Activated CD4-positive, alpha-beta memory T cell treated with anti-CD3 and anti-CD28 coated beads for 36 hours (primary cell): ENCODE measurements around the gene ARL13B. TPM values are rescaled to one million over a fixed set of nuclear protein-coding genes. Genes with fewer than 3 reads are reported as not detected.
"Not testable (repeated sequence)": the region's sequence is repeated elsewhere in the genome, so short reads cannot be mapped to it uniquely, and the experiment has no call there.

Source experiments
- CTCF ChIA-PET: fragments of 350-600 bp; sonication (Branson Sonifier 250); formaldehyde crosslinking; loops from one replicate; lab custom pipeline; 2021; ENCODE audit warnings: antibody characterized with exemption, inconsistent platforms; lab: Charles Lee
- POLR2A ChIA-PET: fragments of 350-600 bp; sonication (Branson Sonifier 250); formaldehyde crosslinking; loops from one replicate; lab custom pipeline; 2021; ENCODE audit warnings: antibody characterized with exemption; lab: Charles Lee
- DNase-seq: peaks from one replicate; pipeline ENCODE4 v3.0.0-alpha.2; 2020
- H3K27ac Mint-ChIP-seq: one replicate; pipeline ENCODE4 v1.8.0; 2021; ENCODE audit warnings: mixed read lengths
- H3K27me3 Mint-ChIP-seq: one replicate; pipeline ENCODE4 v1.8.0; 2021; ENCODE audit warnings: mixed read lengths
- H3K36me3 Mint-ChIP-seq: one replicate; pipeline ENCODE4 v1.8.0; 2021; ENCODE audit warnings: mixed read lengths
- H3K4me1 Mint-ChIP-seq: one replicate; pipeline ENCODE4 v1.8.0; 2021; ENCODE audit warnings: low read depth, mixed read lengths
- H3K4me3 Mint-ChIP-seq: one replicate; pipeline ENCODE4 v1.8.0; 2021; ENCODE audit warnings: mild to moderate bottlenecking, mixed read lengths
- H3K9me3 Mint-ChIP-seq: one replicate; pipeline ENCODE4 v1.8.0; 2021; ENCODE audit warnings: mixed read lengths
- intact Hi-C: fragments of 100-400 bp; cut with micrococcal nuclease; formaldehyde crosslinking; loops from one replicate; pipeline ENCODE4 v1.15.1; 2023
- total RNA-seq, 2 experiments: library from RNA; stranded (reverse); gene quantifications; one replicate each; pipeline ENCODE4 v1.2.3, GENCODE V29; 2021

The ARL13B gene
- total RNA-seq = 10 to 100 TPM; 12.0 to 12.9 TPM

DNA sequence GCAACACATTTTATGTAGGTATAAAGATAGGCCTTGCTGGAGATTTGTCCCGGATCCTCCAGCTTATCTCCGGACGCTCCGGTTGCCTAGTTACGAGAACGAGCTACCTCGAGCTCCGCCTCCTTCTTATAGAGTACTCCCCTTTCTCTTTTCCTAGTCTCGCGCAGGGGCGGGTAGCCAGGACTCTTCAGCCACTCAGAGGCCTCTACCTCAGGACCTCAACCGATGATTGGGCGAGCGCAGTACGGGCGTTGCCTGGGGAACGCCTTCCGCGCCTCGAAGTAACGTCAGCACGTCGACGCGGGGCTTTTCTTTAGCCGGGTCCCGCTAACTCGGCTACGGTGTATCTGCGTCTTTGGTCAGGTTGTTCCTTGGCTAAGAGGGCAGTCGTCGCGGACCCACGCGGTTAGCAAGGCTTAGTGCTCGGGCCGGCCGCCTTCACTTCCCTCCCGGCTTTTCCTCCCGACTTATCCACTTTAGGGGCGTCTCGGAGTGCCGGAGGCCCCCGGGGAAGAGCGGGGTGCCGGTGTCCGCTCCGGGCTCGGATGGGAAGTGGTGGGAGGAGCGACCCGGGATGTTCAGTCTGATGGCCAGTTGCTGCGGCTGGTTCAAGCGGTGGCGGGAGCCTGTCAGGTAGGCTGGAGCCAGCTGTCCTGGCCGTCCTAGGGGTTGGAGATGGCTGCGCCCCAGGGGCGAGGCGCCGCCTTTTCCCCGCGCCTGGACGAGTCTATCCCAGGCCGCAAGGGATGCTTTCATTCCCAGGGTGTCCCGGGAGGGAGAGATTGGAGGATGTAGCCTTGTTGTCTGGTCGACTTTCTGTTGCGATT, at the start of gene ARL13B:
Gene ARL13B (plus strand): TSS at position 306 of the 827 bp plus-strand sequence. CDS start 269 bp downstream, at position 575.
- H3K27me3 Mint-ChIP-seq = no peaks in the 10 kb centered on the region
- peaks cover 19% of the 10 kb centered on the region for H3K4me1 Mint-ChIP-seq
- CTCF ChIA-PET = interaction anchor here (0.6 to 1.9 kb wide), 3 partner anchors 23 to 89 kb away, joined by 3 to 7 read pairs (median 5); partner anchors contain the start of genes DHFR2 and NSUN3
- peak; percentile 96 for DNase-seq
- POLR2A ChIA-PET = interaction anchor here (0.8 to 1.3 kb wide), 2 partner anchors 83 kb away, joined by 3 to 4 read pairs; partner anchors contain the start of genes DHFR2 and NSUN3
- H3K27ac Mint-ChIP-seq = peak within 1 kb of the TSS; percentile 56
- H3K36me3 Mint-ChIP-seq = no peaks in the 10 kb centered on the region
- H3K9me3 Mint-ChIP-seq = no peaks in the 10 kb centered on the region
- intact Hi-C loops = loop anchor here (1.0 kb wide), 2 partner anchors 31 to 82 kb away; partner anchors contain the start of gene DHFR2
- peak within 1 kb of the TSS; percentile 82 for H3K4me3 Mint-ChIP-seq

DNA sequence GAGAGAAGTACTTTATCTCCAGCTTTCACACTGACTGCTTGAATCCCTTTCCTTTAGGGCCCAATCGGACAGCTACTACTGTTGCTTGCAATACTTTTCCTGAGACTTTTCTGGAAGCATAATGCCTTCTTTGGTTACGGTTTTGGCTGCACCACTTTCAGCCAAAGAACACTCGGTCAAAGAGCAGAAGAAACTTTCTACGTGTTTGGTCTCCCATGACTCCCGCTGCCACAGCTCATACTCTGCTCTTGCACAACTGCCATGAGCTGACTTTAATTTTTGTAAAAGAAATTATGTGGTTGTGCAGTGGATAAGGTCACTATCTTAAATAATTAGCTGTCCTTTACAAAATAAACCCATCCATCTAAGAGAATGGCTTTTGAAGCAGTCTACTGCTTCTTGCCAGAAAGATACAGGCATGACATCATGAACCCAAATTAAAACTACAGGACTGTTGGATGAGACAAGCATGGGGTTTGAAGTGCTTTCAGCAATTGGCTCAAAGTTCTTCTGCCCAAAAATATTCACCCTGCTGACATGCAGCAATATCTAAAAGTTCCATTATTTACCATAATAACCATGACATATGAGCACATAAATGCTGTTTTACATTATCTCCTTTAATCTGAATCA, 48.2 kb upstream of the ARL13B start:
- no peak for DNase-seq
- no peak overlapping the region for H3K4me3 Mint-ChIP-seq
- intact Hi-C loops = no loop called here
- POLR2A ChIA-PET = no interaction called here
- no peak overlapping the region for H3K27ac Mint-ChIP-seq
- H3K9me3 Mint-ChIP-seq = no peaks in the 10 kb centered on the region
- H3K27me3 Mint-ChIP-seq = peaks cover 4% of the 10 kb centered on the region
- CTCF ChIA-PET = no interaction called here
- no peaks in the 10 kb centered on the region for H3K4me1 Mint-ChIP-seq
- no peaks in the 10 kb centered on the region for H3K36me3 Mint-ChIP-seq

DNA sequence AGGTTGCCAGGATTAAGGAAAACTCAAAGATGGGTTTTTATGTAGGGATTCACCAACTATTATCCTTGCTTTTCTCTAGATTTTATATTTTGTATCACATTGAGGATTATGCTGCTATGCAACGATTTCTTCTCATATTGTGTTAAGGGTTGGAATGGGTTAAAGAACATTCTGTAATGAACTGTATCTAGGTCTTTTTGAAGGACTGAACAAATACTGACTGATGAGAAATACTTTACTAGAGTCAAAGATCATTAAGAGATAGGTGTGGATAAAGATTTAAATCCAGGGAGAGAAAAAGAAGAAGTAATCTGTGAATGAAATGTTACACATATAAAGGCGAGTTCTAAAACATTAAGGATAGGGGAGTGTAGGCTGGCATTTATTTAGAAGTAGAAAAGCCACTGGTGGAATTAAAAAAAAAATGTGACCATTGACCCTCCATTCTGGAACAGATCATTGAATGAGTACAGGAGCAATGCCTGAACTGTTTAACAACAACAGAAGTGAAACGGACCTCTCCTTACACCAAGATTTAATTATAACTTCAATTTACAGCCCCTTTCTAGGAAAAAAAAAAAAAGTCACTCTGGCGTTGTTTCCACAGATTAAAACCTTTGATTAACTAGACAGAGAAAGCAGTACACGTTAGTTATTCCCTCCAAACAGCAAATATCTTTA, 45.4 kb upstream of the ARL13B start:
- Mint-ChIP-seq H3K27ac (no peak overlapping the region), H3K9me3 (no peaks in the 10 kb centered on the region), H3K36me3 (no peaks in the 10 kb centered on the region), H3K4me1 (no peaks in the 10 kb centered on the region), H3K4me3 (no peak overlapping the region), H3K27me3 (peaks cover 4% of the 10 kb centered on the region)
- CTCF ChIA-PET = no interaction called here
- no peak for DNase-seq
- POLR2A ChIA-PET = no interaction called here
- intact Hi-C loops = no loop called here

DNA sequence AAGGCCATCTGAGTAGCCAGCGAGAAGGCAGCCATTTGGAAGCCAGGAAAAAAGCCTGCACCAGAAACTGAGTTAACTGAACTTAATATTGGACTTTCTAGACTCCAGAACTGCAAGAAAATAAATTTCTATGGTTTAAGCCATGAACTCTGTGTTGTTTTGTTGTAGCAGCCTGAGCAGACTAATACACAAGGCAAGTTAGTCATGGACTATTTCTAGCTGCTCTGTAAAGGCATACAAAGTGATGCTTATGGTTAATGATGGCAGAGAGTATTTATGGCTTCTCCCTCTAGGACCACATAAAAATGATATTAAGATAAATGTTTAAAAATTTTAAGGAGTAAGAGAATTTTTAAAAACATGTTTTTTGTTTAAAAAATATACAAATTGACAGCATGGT, 43.4 kb upstream of the ARL13B start:
- H3K27ac Mint-ChIP-seq = no peak overlapping the region
- CTCF ChIA-PET = no interaction called here
- intact Hi-C loops = no loop called here

DNA sequence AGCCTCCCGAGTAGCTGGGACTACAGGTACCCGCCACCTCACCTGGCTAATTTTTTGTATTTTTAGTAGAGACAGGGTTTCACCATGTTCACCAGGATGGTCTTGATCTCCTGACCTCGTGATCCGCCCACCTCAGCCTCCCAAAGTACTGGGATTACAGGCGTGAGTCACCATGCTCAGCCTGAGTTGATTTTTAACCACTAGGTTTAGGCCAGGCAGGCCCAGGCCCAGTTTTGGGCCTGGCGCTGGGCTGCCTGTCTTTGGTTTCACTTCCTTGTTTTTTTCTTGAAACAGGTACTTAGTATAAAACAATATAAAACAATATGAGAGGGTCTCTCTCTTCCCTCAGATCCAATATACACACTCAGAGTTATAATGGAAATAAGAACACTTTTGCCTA, 42.5 kb upstream of the ARL13B start:
- H3K27ac Mint-ChIP-seq, H3K27me3 Mint-ChIP-seq, H3K4me3 Mint-ChIP-seq, CTCF ChIA-PET, H3K4me1 Mint-ChIP-seq, H3K9me3 Mint-ChIP-seq, DNase-seq, H3K36me3 Mint-ChIP-seq, intact Hi-C loops, POLR2A ChIA-PET: not testable (repeated sequence)

More for the DNA sequence above, 43.4 kb upstream of the ARL13B start:
- peaks cover 3% of the 10 kb centered on the region for H3K27me3 Mint-ChIP-seq
- no peak overlapping the region for H3K4me3 Mint-ChIP-seq
- POLR2A ChIA-PET = no interaction called here
- H3K9me3 Mint-ChIP-seq = no peaks in the 10 kb centered on the region
- no peaks in the 10 kb centered on the region for H3K36me3 Mint-ChIP-seq
- no peak for DNase-seq
- no peaks in the 10 kb centered on the region for H3K4me1 Mint-ChIP-seq

DNA sequence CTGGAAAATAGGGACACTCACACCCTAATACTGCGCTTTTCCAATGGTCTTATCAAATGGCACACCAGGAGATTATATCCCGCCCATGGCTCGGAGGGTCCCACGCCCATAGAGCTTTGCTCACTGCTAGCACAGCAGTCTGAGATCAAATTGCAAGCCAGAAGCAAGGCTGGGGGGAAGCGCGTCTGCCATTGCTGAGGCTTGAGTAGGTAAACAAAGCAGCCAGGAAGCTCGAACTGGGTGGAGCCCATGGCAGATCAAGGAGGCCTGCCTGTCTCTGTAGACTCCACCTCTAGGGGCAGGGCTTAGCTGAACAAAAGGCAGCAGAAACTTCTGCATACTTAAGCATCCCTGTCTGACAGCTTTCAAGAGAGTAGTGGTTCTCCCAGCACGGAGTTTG, 30.0 kb upstream of the ARL13B start:
- H3K9me3 Mint-ChIP-seq, H3K4me1 Mint-ChIP-seq, H3K4me3 Mint-ChIP-seq, POLR2A ChIA-PET, H3K36me3 Mint-ChIP-seq, intact Hi-C loops, H3K27ac Mint-ChIP-seq, CTCF ChIA-PET, DNase-seq: not testable (repeated sequence)
- peaks cover 24% of the 10 kb centered on the region for H3K27me3 Mint-ChIP-seq

DNA sequence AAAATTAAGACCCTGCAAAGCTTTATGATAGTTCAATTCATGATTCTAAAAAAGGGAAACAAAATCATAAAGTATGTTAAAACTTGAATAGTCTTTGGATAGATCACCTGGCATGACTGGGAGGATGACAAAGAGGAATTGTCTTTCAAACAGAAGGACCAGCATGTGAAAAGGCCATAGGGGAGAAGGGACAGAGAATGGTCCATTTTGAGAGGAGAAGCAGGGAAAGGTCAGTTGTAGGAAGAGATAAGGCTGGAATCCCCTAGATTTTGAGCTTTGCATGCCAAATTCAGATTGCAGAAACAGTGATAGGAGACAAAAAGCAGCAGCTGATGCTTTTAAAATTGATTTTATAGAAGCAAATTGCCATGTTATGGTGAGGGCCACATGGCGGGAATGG, 18.9 kb upstream of the ARL13B start:
- no peak for DNase-seq
- H3K9me3 Mint-ChIP-seq = no peaks in the 10 kb centered on the region
- no peaks in the 10 kb centered on the region for H3K4me1 Mint-ChIP-seq
- intact Hi-C loops = no loop called here
- POLR2A ChIA-PET = no interaction called here
- H3K27me3 Mint-ChIP-seq = peaks cover 11% of the 10 kb centered on the region
- CTCF ChIA-PET = interaction anchor here (0.6 kb wide), 1 partner anchor 272 kb away, joined by 3 read pairs; no protein-coding TSS in a partner anchor
- H3K4me3 Mint-ChIP-seq = no peak overlapping the region
- H3K27ac Mint-ChIP-seq = no peak overlapping the region
- no peaks in the 10 kb centered on the region for H3K36me3 Mint-ChIP-seq

DNA sequence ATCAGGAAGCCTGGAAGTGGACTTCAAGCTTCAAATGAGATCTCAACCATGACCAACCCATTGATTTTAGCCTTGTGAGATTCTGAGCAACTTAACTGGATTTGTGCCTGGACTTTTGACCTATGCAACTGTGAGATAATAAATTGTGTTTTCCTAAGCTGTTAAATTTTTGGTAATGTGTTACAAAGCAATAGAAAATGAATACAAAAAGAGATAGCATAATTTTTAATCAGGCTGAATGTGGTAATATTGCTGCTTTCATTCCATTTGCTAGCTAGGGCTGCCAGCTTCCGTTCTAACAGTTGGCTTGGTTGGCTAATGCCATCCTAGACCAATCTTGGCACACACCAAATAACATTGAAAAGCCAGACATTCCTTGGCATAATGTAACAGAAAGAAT, 18.5 kb upstream of the ARL13B start:
- H3K27ac Mint-ChIP-seq = no peak overlapping the region
- no peaks in the 10 kb centered on the region for H3K36me3 Mint-ChIP-seq
- H3K27me3 Mint-ChIP-seq = peaks cover 10% of the 10 kb centered on the region
- intact Hi-C loops = no loop called here
- POLR2A ChIA-PET = no interaction called here
- no peak for DNase-seq
- H3K4me1 Mint-ChIP-seq = no peaks in the 10 kb centered on the region
- H3K9me3 Mint-ChIP-seq = no peaks in the 10 kb centered on the region
- CTCF ChIA-PET = no interaction called here
- H3K4me3 Mint-ChIP-seq = no peak overlapping the region

DNA sequence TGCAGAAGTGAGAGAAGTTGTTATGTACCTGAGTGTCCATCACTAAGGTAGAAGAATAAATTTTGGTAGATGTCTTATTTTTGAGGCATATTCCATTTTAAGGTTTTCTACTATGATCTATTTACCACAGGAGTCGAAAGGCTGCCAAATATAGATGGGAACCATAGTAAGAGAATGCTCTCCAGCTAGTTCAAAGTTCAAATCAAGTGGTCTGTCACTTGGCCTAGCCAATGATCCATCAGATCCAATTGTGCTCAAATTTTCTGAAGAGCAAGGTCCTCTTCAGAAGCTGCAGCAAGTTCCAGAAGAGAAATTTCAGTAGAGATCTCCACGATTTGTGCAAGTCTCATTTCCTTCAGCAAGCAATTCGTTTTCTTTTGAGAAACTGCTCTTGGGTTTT, 17.2 kb upstream of the ARL13B start:
- intact Hi-C loops = no loop called here
- POLR2A ChIA-PET = no interaction called here

DNA sequence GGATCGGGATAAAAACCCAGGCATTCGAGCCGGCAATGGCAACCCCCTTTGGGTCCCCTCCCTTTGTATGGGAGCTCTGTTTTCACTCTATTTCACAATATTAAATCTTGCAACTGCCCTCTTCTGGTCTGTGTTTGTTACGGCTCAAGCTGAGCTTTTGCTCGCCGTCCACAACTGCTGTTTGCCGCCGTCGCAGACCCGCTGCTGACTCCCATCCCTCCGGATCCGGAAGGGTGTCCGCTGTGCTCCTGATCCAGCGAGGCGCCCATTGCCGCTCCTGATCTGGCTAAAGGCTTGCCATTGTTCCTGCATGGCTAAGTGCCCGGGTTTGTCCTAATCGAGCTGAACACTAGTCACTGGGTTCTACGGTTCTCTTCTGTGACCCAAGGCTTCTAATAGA, 14.8 kb upstream of the ARL13B start:
- CTCF ChIA-PET, intact Hi-C loops: not testable (repeated sequence)

More for the DNA sequence above, 17.2 kb upstream of the ARL13B start:
- CTCF ChIA-PET = no interaction called here
- H3K27me3 Mint-ChIP-seq = peaks cover 7% of the 10 kb centered on the region
- H3K36me3 Mint-ChIP-seq = no peaks in the 10 kb centered on the region
- H3K9me3 Mint-ChIP-seq = no peaks in the 10 kb centered on the region
- DNase-seq = no peak
- H3K27ac Mint-ChIP-seq = no peak overlapping the region
- no peaks in the 10 kb centered on the region for H3K4me1 Mint-ChIP-seq
- no peak overlapping the region for H3K4me3 Mint-ChIP-seq

DNA sequence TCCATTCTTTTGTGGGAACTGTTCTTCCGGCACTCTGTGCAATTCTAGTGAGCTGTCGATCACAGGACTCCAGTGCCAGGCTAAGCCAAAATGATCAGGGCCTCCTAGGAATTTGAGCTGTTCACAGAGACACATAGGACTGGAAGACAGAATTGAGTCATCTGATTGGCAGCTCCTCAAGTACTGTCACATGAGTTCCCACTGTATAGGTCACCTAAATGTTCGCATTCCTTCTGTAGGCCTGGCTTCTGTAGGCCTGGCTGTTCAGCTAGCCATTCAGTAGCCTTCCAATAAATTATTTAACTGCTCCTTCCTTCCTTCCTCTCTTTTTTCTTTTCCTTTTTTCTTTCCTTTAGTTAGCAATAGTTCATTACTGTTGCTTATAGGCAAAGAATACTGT, 10.5 kb upstream of the ARL13B start:
- Mint-ChIP-seq H3K9me3 (no peaks in the 10 kb centered on the region), H3K36me3 (no peaks in the 10 kb centered on the region), H3K4me3 (no peak overlapping the region), H3K27ac (no peak overlapping the region), H3K4me1 (peaks cover 10% of the 10 kb centered on the region), H3K27me3 (peaks cover 14% of the 10 kb centered on the region)
- ChIA-PET CTCF (no interaction called here), POLR2A (no interaction called here)
- no peak for DNase-seq
- intact Hi-C loops = no loop called here

More for the DNA sequence above, 14.8 kb upstream of the ARL13B start:
- H3K36me3 Mint-ChIP-seq, H3K27me3 Mint-ChIP-seq, DNase-seq, POLR2A ChIA-PET, H3K9me3 Mint-ChIP-seq, H3K27ac Mint-ChIP-seq, H3K4me3 Mint-ChIP-seq, H3K4me1 Mint-ChIP-seq: not testable (repeated sequence)

DNA sequence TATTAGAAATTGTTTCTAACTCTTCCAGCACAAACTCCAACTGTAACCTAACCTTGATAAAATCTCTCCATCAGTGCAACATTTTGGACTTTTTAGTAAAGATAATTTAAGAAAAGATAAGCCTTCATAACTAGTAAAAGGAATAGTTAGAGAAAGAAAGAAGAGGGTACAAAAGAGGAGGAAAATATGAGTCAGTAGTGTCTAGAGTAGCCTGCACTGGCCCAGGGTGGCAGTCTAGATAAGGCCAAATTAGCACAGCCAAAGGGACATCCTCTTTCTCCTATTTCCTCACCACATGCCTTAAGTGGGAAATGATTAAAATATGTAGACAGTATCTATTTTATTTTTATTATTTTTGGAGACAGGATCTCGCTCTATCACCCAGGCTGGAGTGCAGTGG, 10.0 kb upstream of the ARL13B start:
- ChIA-PET POLR2A (no interaction called here), CTCF (no interaction called here)
- DNase-seq = no peak
- intact Hi-C loops = no loop called here
- H3K9me3 Mint-ChIP-seq = no peaks in the 10 kb centered on the region
- H3K36me3 Mint-ChIP-seq = no peaks in the 10 kb centered on the region
- no peak overlapping the region for H3K4me3 Mint-ChIP-seq
- peaks cover 14% of the 10 kb centered on the region for H3K27me3 Mint-ChIP-seq
- H3K27ac Mint-ChIP-seq = no peak overlapping the region
- peaks cover 10% of the 10 kb centered on the region for H3K4me1 Mint-ChIP-seq
